Stomach smooth muscle (tissue), 2 donors: ENCODE data around the gene SLC6A12.

Experiments
- H3K27ac ChIP-seq: one replicate; pipeline ENCODE4 v1.7.0; 2013; ENCODE audit warnings: mild to moderate bottlenecking, low read length, inconsistent platforms
- H3K27me3 ChIP-seq, 2 donors: one replicate each; pipeline ENCODE4 v1.7.0; 2013; ENCODE audit warnings: low read length in 2 of 2; ENCODE audit not compliant: insufficient read depth in 2 of 2, control insufficient read depth in 1 of 2
- H3K36me3 ChIP-seq, 2 donors: one replicate each; pipeline ENCODE4 v1.7.0; 2013; ENCODE audit warnings: low read length in 2 of 2; ENCODE audit not compliant: control insufficient read depth in 2 of 2, insufficient read depth in 2 of 2
- H3K4me1 ChIP-seq: one replicate; pipeline ENCODE4 v1.7.0; 2013; ENCODE audit warnings: low read length; ENCODE audit not compliant: control insufficient read depth, insufficient read depth
- H3K4me3 ChIP-seq, 2 donors: one replicate each; pipeline ENCODE4 v1.7.0; 2013; ENCODE audit warnings: low read length in 2 of 2
- H3K9ac ChIP-seq, 2 donors: one replicate each; pipeline ENCODE4 v1.7.0; 2013; ENCODE audit warnings: low read length in 2 of 2, mild to moderate bottlenecking in 1 of 2
- H3K9me3 ChIP-seq, 2 donors: one replicate each; pipeline ENCODE4 v1.7.0; 2013; ENCODE audit warnings: low read length in 2 of 2; ENCODE audit not compliant: control insufficient read depth in 2 of 2
- donor health status: healthy.
- donor health status: Pancreatic carcinoma.

Gene SLC6A12

GRCh38 chr12:171276-171675 is 42.7 kb downstream of the SLC6A12 start:
- Histone ChIP-seq H3K4me1 (no peaks in the 10 kb centered on the region), H3K27ac (no peak overlapping the region), H3K36me3 (no peaks in the 10 kb centered on the region), H3K27me3 (peaks cover 3 to 5% of the 10 kb centered on the region in 2 donors), H3K4me3 (no peak overlapping the region), H3K9me3 (no peaks in the 10 kb centered on the region), H3K9ac (no peak overlapping the region)

GRCh38 chr12:170371-171225 is 43.4 kb downstream of the SLC6A12 start:
- H3K36me3 ChIP-seq, result no peaks in the 10 kb centered on the region
- H3K27ac ChIP-seq, result no peak overlapping the region
- H3K4me3 ChIP-seq, result no peak overlapping the region
- no peaks in the 10 kb centered on the region for H3K4me1 ChIP-seq
- H3K27me3 ChIP-seq, result peaks cover 3 to 5% of the 10 kb centered on the region in 2 donors
- H3K9me3 ChIP-seq, result no peaks in the 10 kb centered on the region
- H3K9ac ChIP-seq, result no peak overlapping the region

GRCh38 chr12:169528-170370 is 44.2 kb downstream of the SLC6A12 start:
- Histone ChIP-seq H3K9me3 (no peaks in the 10 kb centered on the region), H3K27ac (no peak overlapping the region), H3K4me3 (no peak overlapping the region), H3K4me1 (no peaks in the 10 kb centered on the region), H3K9ac (no peak overlapping the region), H3K36me3 (no peaks in the 10 kb centered on the region), H3K27me3 (peaks cover 5 to 7% of the 10 kb centered on the region in 2 donors)

GRCh38 chr12:168763-169525 is 45.0 kb downstream of the SLC6A12 start:
- Histone ChIP-seq H3K27me3 (peaks cover 7 to 8% of the 10 kb centered on the region in 2 donors), H3K4me3 (no peak overlapping the region), H3K9me3 (no peaks in the 10 kb centered on the region), H3K36me3 (no peaks in the 10 kb centered on the region), H3K9ac (no peak overlapping the region), H3K4me1 (no peaks in the 10 kb centered on the region), H3K27ac (no peak overlapping the region)

- H3K27me3 ChIP-seq, result peaks cover 12 to 14% of the 10 kb centered on the region in 2 donors
- no peaks in the 10 kb centered on the region for H3K9me3 ChIP-seq
- H3K27ac ChIP-seq, result no peak overlapping the region
- H3K36me3 ChIP-seq, result no peaks in the 10 kb centered on the region
- no peak overlapping the region for H3K4me3 ChIP-seq
- no peaks in the 10 kb centered on the region for H3K4me1 ChIP-seq
- H3K9ac ChIP-seq, result no peak overlapping the region
Measured at GRCh38 chr12:167959-168600, 45.9 kb downstream of the SLC6A12 start.

GRCh38 chr12:166425-167075 is 47.4 kb downstream of the SLC6A12 start:
- no peak overlapping the region for H3K4me3 ChIP-seq
- H3K9ac ChIP-seq, result no peak overlapping the region
- H3K36me3 ChIP-seq, result no peaks in the 10 kb centered on the region
- no peaks in the 10 kb centered on the region for H3K4me1 ChIP-seq
- peaks cover 9 to 11% of the 10 kb centered on the region in 2 donors for H3K27me3 ChIP-seq
- H3K27ac ChIP-seq, result no peak overlapping the region
- H3K9me3 ChIP-seq, result no peaks in the 10 kb centered on the region

GRCh38 chr12:165862-166368 is 48.0 kb downstream of the SLC6A12 start:
- H3K36me3 ChIP-seq, result no peaks in the 10 kb centered on the region
- no peak overlapping the region for H3K9ac ChIP-seq
- H3K27me3 ChIP-seq, result peaks cover 9 to 11% of the 10 kb centered on the region in 2 donors
- no peak overlapping the region for H3K4me3 ChIP-seq
- H3K27ac ChIP-seq, result no peak overlapping the region
- no peaks in the 10 kb centered on the region for H3K9me3 ChIP-seq
- no peaks in the 10 kb centered on the region for H3K4me1 ChIP-seq

- Histone ChIP-seq H3K9me3 (no peaks in the 10 kb centered on the region), H3K4me3 (no peak overlapping the region), H3K9ac (no peak overlapping the region), H3K27me3 (peaks cover 9% of the 10 kb centered on the region in 2 donors), H3K36me3 (no peaks in the 10 kb centered on the region), H3K27ac (no peak overlapping the region), H3K4me1 (no peaks in the 10 kb centered on the region)
Measured at GRCh38 chr12:164207-164606, 49.8 kb downstream of the SLC6A12 start.

GRCh38 chr12:163406-163986 is 50.5 kb downstream of the SLC6A12 start:
- Histone ChIP-seq H3K4me3 (no peak overlapping the region), H3K9ac (no peak overlapping the region), H3K36me3 (no peaks in the 10 kb centered on the region), H3K27me3 (peaks cover 9% of the 10 kb centered on the region in 2 donors), H3K9me3 (no peaks in the 10 kb centered on the region), H3K27ac (no peak overlapping the region), H3K4me1 (no peaks in the 10 kb centered on the region)
